Epithelial cell of esophagus (primary cell): ENCODE measurements around the gene IRF2BP1.

Experiments used
- DNase-seq: peaks from one replicate; pipeline ENCODE4 v3.0.0; 2010; ENCODE audit warnings: low read depth
- H3K4me3 ChIP-seq: 2 replicates; pipeline ENCODE4 v1.5.1; 2011; ENCODE audit warnings: mild to moderate bottlenecking, low read length, control low read depth
- TF ChIP-seq, protein P1 (sequence below): IDR thresholded peaks from 2 replicates; pipeline ENCODE4 v1.5.1; 2011; ENCODE audit warnings: low read depth, mild to moderate bottlenecking, low read length, control low read depth, inconsistent platforms; ENCODE audit not compliant: insufficient read depth; ENCODE audit errors: missing control alignments

Gene IRF2BP1, protein sequence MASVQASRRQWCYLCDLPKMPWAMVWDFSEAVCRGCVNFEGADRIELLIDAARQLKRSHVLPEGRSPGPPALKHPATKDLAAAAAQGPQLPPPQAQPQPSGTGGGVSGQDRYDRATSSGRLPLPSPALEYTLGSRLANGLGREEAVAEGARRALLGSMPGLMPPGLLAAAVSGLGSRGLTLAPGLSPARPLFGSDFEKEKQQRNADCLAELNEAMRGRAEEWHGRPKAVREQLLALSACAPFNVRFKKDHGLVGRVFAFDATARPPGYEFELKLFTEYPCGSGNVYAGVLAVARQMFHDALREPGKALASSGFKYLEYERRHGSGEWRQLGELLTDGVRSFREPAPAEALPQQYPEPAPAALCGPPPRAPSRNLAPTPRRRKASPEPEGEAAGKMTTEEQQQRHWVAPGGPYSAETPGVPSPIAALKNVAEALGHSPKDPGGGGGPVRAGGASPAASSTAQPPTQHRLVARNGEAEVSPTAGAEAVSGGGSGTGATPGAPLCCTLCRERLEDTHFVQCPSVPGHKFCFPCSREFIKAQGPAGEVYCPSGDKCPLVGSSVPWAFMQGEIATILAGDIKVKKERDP

DNA sequence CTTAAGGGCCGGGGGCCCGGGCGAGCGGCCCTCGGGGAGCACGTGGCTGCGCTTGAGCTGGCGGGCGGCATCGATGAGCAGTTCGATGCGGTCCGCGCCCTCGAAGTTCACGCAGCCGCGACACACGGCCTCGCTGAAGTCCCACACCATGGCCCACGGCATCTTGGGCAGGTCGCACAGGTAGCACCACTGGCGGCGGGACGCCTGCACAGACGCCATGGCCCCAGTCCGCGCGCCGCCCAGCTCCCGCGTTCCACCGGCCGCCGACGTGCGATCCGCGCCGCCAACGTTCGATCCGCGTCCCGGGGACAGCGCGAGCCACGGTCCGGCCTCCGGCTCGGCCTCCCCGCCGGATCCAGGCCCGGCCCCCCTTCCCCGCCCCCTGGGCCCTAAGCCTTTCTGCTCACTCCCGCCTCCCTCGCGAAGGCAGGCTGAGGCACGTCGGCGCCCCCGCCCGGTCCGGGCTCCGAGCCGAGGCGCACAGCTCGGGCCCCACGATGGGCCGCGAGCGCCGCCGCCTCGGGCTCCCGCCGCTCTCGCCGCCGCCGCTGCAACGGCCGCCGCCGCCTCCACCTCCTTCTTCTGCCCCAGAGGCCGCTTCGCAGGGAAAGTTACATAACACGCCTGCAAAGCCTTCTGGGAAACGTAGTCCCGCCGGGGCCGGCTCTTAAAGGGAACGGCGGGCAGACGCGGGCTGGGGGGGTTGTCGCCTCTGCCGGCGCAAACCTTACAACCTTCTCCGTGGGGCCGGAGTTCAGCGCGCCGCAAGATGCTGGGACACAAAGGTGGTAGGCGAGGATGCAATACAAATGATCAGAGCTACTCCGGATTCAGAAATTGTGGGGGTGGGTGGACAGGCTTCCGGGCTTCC, at the start of gene IRF2BP1:
Gene IRF2BP1 (minus strand): TSS at position 586 of the 871 bp plus-strand sequence. CDS start 367 bp downstream, at position 219.
- TF ChIP-seq, protein P1, sequence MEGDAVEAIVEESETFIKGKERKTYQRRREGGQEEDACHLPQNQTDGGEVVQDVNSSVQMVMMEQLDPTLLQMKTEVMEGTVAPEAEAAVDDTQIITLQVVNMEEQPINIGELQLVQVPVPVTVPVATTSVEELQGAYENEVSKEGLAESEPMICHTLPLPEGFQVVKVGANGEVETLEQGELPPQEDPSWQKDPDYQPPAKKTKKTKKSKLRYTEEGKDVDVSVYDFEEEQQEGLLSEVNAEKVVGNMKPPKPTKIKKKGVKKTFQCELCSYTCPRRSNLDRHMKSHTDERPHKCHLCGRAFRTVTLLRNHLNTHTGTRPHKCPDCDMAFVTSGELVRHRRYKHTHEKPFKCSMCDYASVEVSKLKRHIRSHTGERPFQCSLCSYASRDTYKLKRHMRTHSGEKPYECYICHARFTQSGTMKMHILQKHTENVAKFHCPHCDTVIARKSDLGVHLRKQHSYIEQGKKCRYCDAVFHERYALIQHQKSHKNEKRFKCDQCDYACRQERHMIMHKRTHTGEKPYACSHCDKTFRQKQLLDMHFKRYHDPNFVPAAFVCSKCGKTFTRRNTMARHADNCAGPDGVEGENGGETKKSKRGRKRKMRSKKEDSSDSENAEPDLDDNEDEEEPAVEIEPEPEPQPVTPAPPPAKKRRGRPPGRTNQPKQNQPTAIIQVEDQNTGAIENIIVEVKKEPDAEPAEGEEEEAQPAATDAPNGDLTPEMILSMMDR = no peak
- DNase-seq = peak; percentile 96
- H3K4me3 ChIP-seq = peak within 1 kb of the TSS; percentile 68

GRCh38 chr19:45935267-45935666, 49.3 kb upstream of the IRF2BP1 start:
- no peak for DNase-seq
- no peak overlapping the region for H3K4me3 ChIP-seq
- TF ChIP-seq, protein P1 = no peak

DNA sequence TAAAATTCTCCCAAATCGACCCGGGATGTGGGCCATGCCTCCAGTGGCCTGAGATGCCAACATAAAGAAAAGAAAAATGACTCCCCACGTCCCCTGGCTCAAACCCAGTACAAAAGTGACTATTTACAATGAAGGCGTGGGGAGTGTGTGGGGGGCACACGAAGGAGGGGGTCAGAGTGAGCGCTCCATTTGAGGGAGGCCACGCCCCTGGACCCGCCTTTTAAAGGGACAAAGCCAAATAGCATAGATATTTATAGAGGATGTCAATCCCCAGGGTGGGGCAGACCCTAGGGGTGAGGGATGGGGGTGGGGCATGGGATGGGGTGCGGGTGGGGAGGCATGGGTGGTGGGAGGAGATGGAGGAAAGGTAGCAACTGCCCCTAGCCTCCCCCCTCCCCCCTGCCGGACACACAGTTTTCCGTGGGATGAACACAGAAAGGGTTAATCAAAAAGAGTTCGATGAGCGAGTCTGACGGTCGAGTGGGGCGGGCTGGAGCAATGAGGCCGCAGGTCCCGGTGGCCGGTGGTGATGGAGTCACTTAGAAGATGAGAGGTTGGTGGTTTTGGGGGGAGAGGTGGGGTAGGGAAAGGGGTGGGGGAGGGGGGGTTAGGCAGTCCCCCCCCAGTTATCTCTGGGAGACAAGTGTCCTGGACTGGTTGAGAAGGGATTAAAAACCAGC, 48.8 kb upstream of the IRF2BP1 start:
- no peak for DNase-seq
- TF ChIP-seq, protein P1 = no peak
- no peak overlapping the region for H3K4me3 ChIP-seq

- TF ChIP-seq, protein P1 = no peak
- no peak for DNase-seq
- H3K4me3 ChIP-seq = no peak overlapping the region
These were observed 47.8 kb upstream of the IRF2BP1 start for GRCh38 chr19:45933759-45934158.

- no peak for DNase-seq
- H3K4me3 ChIP-seq = no peak overlapping the region
- TF ChIP-seq, protein P1 = no peak
These were observed 45.1 kb upstream of the IRF2BP1 start for GRCh38 chr19:45931055-45931454.

DNA sequence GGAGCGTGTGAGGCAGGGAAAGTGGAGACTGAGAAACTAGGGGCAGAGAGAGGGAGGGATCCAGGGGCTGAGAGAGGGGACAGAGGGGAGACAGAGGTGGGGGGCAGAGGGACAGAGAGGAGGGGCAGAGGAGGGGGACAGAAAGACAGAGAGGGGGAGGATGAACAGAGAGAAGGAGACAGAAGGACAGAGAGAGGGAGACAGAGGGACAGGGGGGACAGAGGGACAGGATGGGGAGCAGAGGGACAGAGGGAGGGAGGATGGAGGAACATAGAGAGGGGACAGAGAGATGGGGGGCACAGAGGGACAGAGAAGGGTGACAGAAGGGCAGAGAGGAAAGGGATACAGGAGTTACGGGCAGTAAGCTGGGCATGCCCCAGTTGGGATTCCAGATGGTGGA, 43.3 kb upstream of the IRF2BP1 start:
- DNase-seq = no peak
- TF ChIP-seq, protein P1 = no peak
- no peak overlapping the region for H3K4me3 ChIP-seq
